DND-41 (cell line): Measurements from ENCODE around the gene ST7.
A peak's percentile ranks its signal among the peaks of the same experiment; 100 is the strongest.

ENCODE experiments used
- ATAC-seq: fragments of 200-7000 bp; cut with Tn5 transposase; 3 replicates; pipeline ENCODE4 v1.9.1; 2021; ENCODE audit warnings: low read depth; ENCODE audit not compliant: insufficient read depth
- DNase-seq: peaks from one replicate; pipeline ENCODE4 v3.0.0-alpha.2; 2020
- H2AFZ ChIP-seq: 2 replicates; pipeline ENCODE4 v1.6.0; 2012; ENCODE audit warnings: low read depth, low read length
- H3K27ac ChIP-seq: 2 replicates; pipeline ENCODE4 v1.5.1; 2012; ENCODE audit warnings: low read length, inconsistent platforms
- H3K27me3 ChIP-seq: fragments of 200-600 bp; sonication (generic); 2 replicates; pipeline ENCODE4 v1.6.0; 2012; ENCODE audit warnings: low read length, mild to moderate bottlenecking, inconsistent platforms; ENCODE audit not compliant: insufficient read depth, poor library complexity
- H3K36me3 ChIP-seq: 2 replicates; pipeline ENCODE4 v1.5.1; 2012; ENCODE audit warnings: low read length, inconsistent platforms; ENCODE audit not compliant: insufficient read depth
- H3K4me1 ChIP-seq: 2 replicates; pipeline ENCODE4 v1.5.1; 2012; ENCODE audit warnings: mild to moderate bottlenecking, low read length; ENCODE audit not compliant: insufficient read depth
- H3K4me2 ChIP-seq: 2 replicates; pipeline ENCODE4 v1.6.0; 2012; ENCODE audit warnings: mild to moderate bottlenecking, moderate library complexity, low read length, inconsistent platforms; ENCODE audit not compliant: insufficient read depth
- H3K4me3 ChIP-seq, 2 experiments: fragments of 200-600 bp in 1 of 2; shearing (Covaris generic) in 1 of 2; 2 replicates each; pipeline ENCODE4 v1.5.1; 2012 to 2016; ENCODE audit warnings: inconsistent platforms in 2 of 2, low read length in 2 of 2, mild to moderate bottlenecking in 2 of 2, low read depth in 1 of 2, moderate library complexity in 1 of 2
- H3K79me2 ChIP-seq: 2 replicates; pipeline ENCODE4 v1.6.0; 2012; ENCODE audit warnings: low read length, inconsistent platforms; ENCODE audit not compliant: insufficient read depth
- H3K9ac ChIP-seq: 2 replicates; pipeline ENCODE4 v1.6.0; 2012; ENCODE audit warnings: low read depth, mild to moderate bottlenecking, inconsistent platforms, low read length, moderate library complexity
- H3K9me3 ChIP-seq: 2 replicates; pipeline ENCODE4 v1.5.1; 2012; ENCODE audit warnings: low read length, moderate library complexity, mild to moderate bottlenecking, inconsistent platforms; ENCODE audit not compliant: insufficient read depth, severe bottlenecking
- H4K20me1 ChIP-seq: 2 replicates; pipeline ENCODE4 v1.6.0; 2012; ENCODE audit warnings: low read length; ENCODE audit not compliant: insufficient read depth
- EZH2 ChIP-seq: IDR thresholded peaks from 3 replicates; pipeline ENCODE4 v1.6.1; 2012; ENCODE audit warnings: borderline replicate concordance, low read depth, mild to moderate bottlenecking, moderate library complexity, low read length, inconsistent platforms; ENCODE audit not compliant: severe bottlenecking
- TF ChIP-seq, protein P1 (sequence below): IDR thresholded peaks from 2 replicates; pipeline ENCODE4 v1.5.1; 2012; ENCODE audit warnings: borderline replicate concordance, low read length, moderate library complexity, mild to moderate bottlenecking; ENCODE audit not compliant: poor library complexity, severe bottlenecking; ENCODE audit errors: extremely low read depth

ST7 gene

DNA sequence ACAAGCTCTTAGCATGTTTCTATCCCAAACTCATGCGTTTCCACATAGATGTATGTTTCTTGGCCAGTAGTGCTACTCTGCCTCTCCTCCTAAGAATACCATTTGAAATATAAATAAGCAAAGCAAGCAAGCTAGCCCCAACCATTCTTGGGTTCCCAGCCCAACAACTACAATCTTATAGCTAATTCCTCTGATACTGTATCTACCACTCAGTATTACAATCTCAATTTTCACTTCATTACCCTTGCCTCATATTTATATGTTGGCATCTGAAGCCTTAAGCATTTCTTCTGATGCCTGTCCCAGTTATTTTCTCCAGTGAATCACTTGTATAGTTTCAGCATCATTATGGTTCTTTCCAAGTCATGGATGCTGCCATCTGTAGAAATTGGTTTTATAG is 181.1 kb downstream of the ST7 start:
- DNase-seq (no peak), ATAC-seq (no peak)
- H2AFZ ChIP-seq = no peak overlapping the region
- H3K9ac ChIP-seq = no peak overlapping the region
- no peaks in the 10 kb centered on the region for H3K9me3 ChIP-seq
- no peaks in the 10 kb centered on the region for H3K36me3 ChIP-seq
- H3K4me3 ChIP-seq = no peak overlapping the region
- TF ChIP-seq, protein P1, sequence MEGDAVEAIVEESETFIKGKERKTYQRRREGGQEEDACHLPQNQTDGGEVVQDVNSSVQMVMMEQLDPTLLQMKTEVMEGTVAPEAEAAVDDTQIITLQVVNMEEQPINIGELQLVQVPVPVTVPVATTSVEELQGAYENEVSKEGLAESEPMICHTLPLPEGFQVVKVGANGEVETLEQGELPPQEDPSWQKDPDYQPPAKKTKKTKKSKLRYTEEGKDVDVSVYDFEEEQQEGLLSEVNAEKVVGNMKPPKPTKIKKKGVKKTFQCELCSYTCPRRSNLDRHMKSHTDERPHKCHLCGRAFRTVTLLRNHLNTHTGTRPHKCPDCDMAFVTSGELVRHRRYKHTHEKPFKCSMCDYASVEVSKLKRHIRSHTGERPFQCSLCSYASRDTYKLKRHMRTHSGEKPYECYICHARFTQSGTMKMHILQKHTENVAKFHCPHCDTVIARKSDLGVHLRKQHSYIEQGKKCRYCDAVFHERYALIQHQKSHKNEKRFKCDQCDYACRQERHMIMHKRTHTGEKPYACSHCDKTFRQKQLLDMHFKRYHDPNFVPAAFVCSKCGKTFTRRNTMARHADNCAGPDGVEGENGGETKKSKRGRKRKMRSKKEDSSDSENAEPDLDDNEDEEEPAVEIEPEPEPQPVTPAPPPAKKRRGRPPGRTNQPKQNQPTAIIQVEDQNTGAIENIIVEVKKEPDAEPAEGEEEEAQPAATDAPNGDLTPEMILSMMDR = no peak
- TF ChIP-seq EZH2 = no peak
- H3K27ac ChIP-seq = no peak overlapping the region
- peaks cover 41% of the 10 kb centered on the region for H3K27me3 ChIP-seq
- H4K20me1 ChIP-seq = no peaks in the 10 kb centered on the region
- H3K4me1 ChIP-seq = no peaks in the 10 kb centered on the region
- H3K79me2 ChIP-seq = no peaks in the 10 kb centered on the region
- no peak overlapping the region for H3K4me2 ChIP-seq

DNA sequence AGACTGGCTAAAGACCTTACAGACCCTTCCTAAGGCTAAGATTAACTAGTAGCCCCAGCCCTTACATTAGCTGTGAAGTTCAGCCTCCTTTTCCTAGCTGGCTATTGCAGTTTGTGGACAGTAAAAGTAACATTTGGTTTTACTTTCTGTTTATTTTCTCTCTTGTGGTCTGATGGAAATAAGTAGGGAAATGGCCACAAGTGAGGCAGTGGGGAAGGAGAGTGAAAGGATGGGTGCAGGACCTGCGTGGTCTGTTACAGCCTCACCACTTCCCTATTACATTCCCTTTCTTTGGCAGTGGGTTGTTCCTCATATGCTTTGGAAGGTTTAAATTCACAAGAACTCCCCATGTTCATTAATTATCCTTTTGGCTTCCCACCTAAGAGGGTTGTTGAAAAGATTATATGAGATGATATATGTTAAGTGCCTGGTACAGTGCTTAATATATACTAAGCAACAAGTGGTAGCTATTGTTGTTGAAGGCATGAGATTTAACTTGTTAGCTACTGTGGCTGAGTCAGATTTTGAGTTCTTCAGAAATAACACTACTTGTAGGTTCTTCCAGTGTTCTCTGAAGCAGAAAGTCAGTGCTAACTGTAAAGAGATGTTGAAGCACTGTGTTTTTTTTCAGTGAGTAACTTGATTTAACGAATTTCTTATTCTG is 181.7 kb downstream of the ST7 start:
- Histone ChIP-seq H3K79me2 (no peaks in the 10 kb centered on the region), H2AFZ (no peak overlapping the region), H4K20me1 (no peaks in the 10 kb centered on the region), H3K9ac (no peak overlapping the region), H3K27me3 (peaks cover 38% of the 10 kb centered on the region), H3K4me2 (no peak overlapping the region), H3K9me3 (no peaks in the 10 kb centered on the region), H3K27ac (no peak overlapping the region), H3K4me3 (no peak overlapping the region), H3K4me1 (no peaks in the 10 kb centered on the region), H3K36me3 (no peaks in the 10 kb centered on the region)
- ATAC-seq (0 out of 3 replicates have a peak, but pooled peaks have one; percentile 33), DNase-seq (no peak)
- no peak for TF ChIP-seq EZH2
- TF ChIP-seq, protein P1 = no peak

DNA sequence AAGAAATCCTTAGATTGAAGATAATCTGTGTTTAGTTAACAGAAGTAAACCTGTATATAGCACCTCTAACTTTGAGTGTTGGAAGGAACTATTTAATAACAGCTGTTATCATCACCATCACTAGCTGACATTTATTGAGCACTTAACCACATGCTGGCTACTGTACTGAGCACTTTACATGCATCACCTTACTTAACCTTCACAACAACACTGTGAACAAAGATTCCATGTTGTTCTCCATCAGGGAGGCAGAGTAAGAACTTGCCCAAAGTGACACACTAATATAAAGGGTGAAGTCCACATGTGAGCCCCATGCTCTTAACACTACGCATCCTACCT is 182.2 kb downstream of the ST7 start:
- no peaks in the 10 kb centered on the region for H3K9me3 ChIP-seq
- H2AFZ ChIP-seq = no peak overlapping the region
- H3K79me2 ChIP-seq = no peaks in the 10 kb centered on the region
- H3K27ac ChIP-seq = no peak overlapping the region
- H3K36me3 ChIP-seq = no peaks in the 10 kb centered on the region
- DNase-seq = no peak
- peaks cover 35% of the 10 kb centered on the region for H3K27me3 ChIP-seq
- no peak overlapping the region for H3K4me3 ChIP-seq
- no peak for ATAC-seq
- TF ChIP-seq, protein P1 = no peak
- no peak for TF ChIP-seq EZH2
- no peak overlapping the region for H3K9ac ChIP-seq
- H3K4me1 ChIP-seq = no peaks in the 10 kb centered on the region
- no peaks in the 10 kb centered on the region for H4K20me1 ChIP-seq
- no peak overlapping the region for H3K4me2 ChIP-seq

DNA sequence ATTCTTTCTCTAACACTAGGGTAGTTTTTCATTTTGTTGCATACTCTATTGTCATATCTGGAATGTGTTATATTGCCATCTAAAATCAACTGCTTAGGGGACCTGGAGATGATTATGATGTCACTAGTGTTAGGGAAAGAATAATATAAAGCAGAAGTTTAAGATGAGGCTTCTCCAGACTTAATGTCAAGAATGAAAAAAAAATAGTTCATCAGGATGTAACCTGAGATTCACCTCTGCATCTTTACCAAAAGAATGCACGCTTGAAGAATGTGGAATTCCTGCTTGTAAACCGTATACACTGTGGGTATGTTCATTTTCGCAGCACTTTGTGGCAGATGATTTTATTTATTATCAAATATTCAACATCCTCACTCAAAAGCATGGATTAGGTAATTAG is 184.6 kb downstream of the ST7 start:
- H3K27me3 ChIP-seq = peaks cover 37% of the 10 kb centered on the region
- no peak for TF ChIP-seq EZH2
- TF ChIP-seq, protein P1 = no peak
- no peaks in the 10 kb centered on the region for H4K20me1 ChIP-seq
- H3K4me3 ChIP-seq = no peak overlapping the region
- DNase-seq = no peak
- no peak overlapping the region for H3K27ac ChIP-seq
- no peak overlapping the region for H3K9ac ChIP-seq
- H3K79me2 ChIP-seq = no peaks in the 10 kb centered on the region
- H3K36me3 ChIP-seq = no peaks in the 10 kb centered on the region
- H3K4me1 ChIP-seq = no peaks in the 10 kb centered on the region
- H2AFZ ChIP-seq = no peak overlapping the region
- no peak for ATAC-seq
- H3K9me3 ChIP-seq = no peaks in the 10 kb centered on the region
- H3K4me2 ChIP-seq = no peak overlapping the region
